AG04450 (cell line): Measurements from ENCODE around the gene TNFRSF11A. TPM values are rescaled to one million over a fixed set of nuclear protein-coding genes. Genes with fewer than 3 reads are reported as not detected.

Source experiments
- CTCF ChIA-PET: fragments of 300-600, 350-600 bp; formaldehyde crosslinking; extraction: SDS; loops from one replicate; lab custom pipeline; 2022; ENCODE audit warnings: antibody characterized with exemption, inconsistent platforms; lab: Charles Lee
- POLR2A ChIA-PET: fragments of 350-600 bp; formaldehyde crosslinking; extraction: SDS; loops from one replicate; lab custom pipeline; 2021; ENCODE audit warnings: antibody characterized with exemption, inconsistent platforms; lab: Yijun Ruan, JAX
- DNase-seq: peaks from one replicate; pipeline ENCODE4 v3.0.0-alpha.2; 2011; ENCODE audit warnings: low read depth, low spot score
- H3K27ac ChIP-seq: one replicate; pipeline ENCODE4 v1.5.1; 2012; ENCODE audit warnings: low read depth, low read length, control low read depth
- H3K27me3 ChIP-seq: one replicate; pipeline ENCODE4 v1.6.0; 2012; ENCODE audit warnings: low read length; ENCODE audit not compliant: control insufficient read depth, insufficient read depth
- H3K4me3 ChIP-seq: 2 replicates; pipeline ENCODE4 v1.5.1; 2011; ENCODE audit warnings: mild to moderate bottlenecking, low read depth, low read length, control low read depth
- H3K9me3 ChIP-seq: 2 replicates; pipeline ENCODE4 v1.5.1; 2012; ENCODE audit warnings: low read length; ENCODE audit not compliant: control insufficient read depth, insufficient read depth
- CTCF ChIP-seq: IDR thresholded peaks from 2 replicates; pipeline ENCODE4 v1.5.1; 2011; ENCODE audit warnings: low read depth, low read length, control low read depth, inconsistent platforms
- polyA plus RNA-seq: library from polyadenylated mRNA; depleted of rRNA; stranded (reverse); fragments of >200 nt; gene quantifications from 2 replicates; pipeline ENCODE4 v1.2.3, GENCODE V29; 2011

The TNFRSF11A gene
- polyA plus RNA-seq, 1 experiment = not detected

GRCh38 chr18:62281684-62282083, 43.4 kb upstream of the TNFRSF11A start:
- Histone ChIP-seq H3K27ac (no peak overlapping the region), H3K4me3 (no peak overlapping the region), H3K9me3 (no peaks in the 10 kb centered on the region), H3K27me3 (no peaks in the 10 kb centered on the region)
- ChIA-PET CTCF (interaction anchor here (0.6 to 4.5 kb wide), 2 partner anchors 14 to 32 kb away, joined by 8 to 16 read pairs; no protein-coding TSS in a partner anchor), POLR2A (no interaction called here)
- DNase-seq = peak; percentile 34
- TF ChIP-seq CTCF = no peak

GRCh38 chr18:62282188-62282629, 42.9 kb upstream of the TNFRSF11A start:
- H3K27me3 ChIP-seq = no peaks in the 10 kb centered on the region
- H3K27ac ChIP-seq = no peak overlapping the region
- no peak for TF ChIP-seq CTCF
- CTCF ChIA-PET = no interaction called here
- no peak overlapping the region for H3K4me3 ChIP-seq
- H3K9me3 ChIP-seq = no peaks in the 10 kb centered on the region
- peak; percentile 41 for DNase-seq
- POLR2A ChIA-PET = no interaction called here

DNA sequence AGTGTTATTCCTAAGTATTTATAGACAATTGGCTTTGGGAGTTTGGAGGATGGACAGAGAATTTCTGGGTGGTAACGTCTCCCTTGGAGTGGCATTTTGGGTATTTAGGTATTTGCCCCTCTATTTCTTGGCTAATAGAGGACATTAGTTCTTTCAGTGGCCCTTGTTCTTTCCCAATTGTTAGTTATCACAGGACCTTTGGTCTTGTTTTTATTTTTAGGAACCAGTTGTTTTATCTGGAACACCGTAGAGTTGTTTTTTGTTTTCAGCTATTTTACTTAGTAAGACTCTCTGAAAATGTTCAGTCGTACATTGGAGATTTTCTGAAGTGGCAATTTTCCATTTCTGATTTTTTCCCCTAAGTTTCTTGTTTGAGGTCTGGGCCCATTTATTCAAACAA, 40.5 kb upstream of the TNFRSF11A start:
- ChIA-PET POLR2A (no interaction called here), CTCF (no interaction called here)
- no peaks in the 10 kb centered on the region for H3K27me3 ChIP-seq
- no peak for TF ChIP-seq CTCF
- H3K9me3 ChIP-seq = no peaks in the 10 kb centered on the region
- no peak overlapping the region for H3K4me3 ChIP-seq
- H3K27ac ChIP-seq = no peak overlapping the region
- no peak for DNase-seq

GRCh38 chr18:62285281-62285680, 39.8 kb upstream of the TNFRSF11A start:
- H3K27ac ChIP-seq = no peak overlapping the region
- ChIA-PET POLR2A (no interaction called here), CTCF (interaction anchor here (1.0 kb wide), 1 partner anchor 140 kb away, joined by 3 read pairs; no protein-coding TSS in a partner anchor)
- no peak overlapping the region for H3K4me3 ChIP-seq
- no peaks in the 10 kb centered on the region for H3K27me3 ChIP-seq
- no peak for DNase-seq
- no peaks in the 10 kb centered on the region for H3K9me3 ChIP-seq
- TF ChIP-seq CTCF = no peak

GRCh38 chr18:62287781-62288664, 37.1 kb upstream of the TNFRSF11A start:
- ChIA-PET POLR2A (no interaction called here), CTCF (interaction anchor here (1.6 kb wide), 1 partner anchor 38 kb away, joined by 5 read pairs; no protein-coding TSS in a partner anchor)
- H3K27ac ChIP-seq = no peak overlapping the region
- no peak for TF ChIP-seq CTCF
- no peaks in the 10 kb centered on the region for H3K27me3 ChIP-seq
- DNase-seq = no peak
- no peaks in the 10 kb centered on the region for H3K9me3 ChIP-seq
- H3K4me3 ChIP-seq = no peak overlapping the region
